HG03354 (cell line): ENCODE measurements around the gene TSPAN9.

Experiments
- ATAC-seq: cut with Tn5 transposase; IDR thresholded peaks from one replicate; pipeline ENCODE4 v1.9.1; 2021; ENCODE audit warnings: mild to moderate bottlenecking; ENCODE audit not compliant: unreplicated experiment, poor library complexity, severe bottlenecking

The TSPAN9 gene

GRCh38 chr12:3073438-3074250, 3.5 kb upstream of the TSPAN9 start:
- ATAC-seq = peak; percentile 59

GRCh38 chr12:3075315-3075714, 1.9 kb upstream of the TSPAN9 start:
- ATAC-seq = no peak

- ATAC-seq = no peak
Measured at GRCh38 chr12:3077572-3078081, 448 bp downstream of the TSPAN9 start.

GRCh38 chr12:3078086-3078820, 1.1 kb downstream of the TSPAN9 start:
- no peak for ATAC-seq

- ATAC-seq = no peak
Measured at GRCh38 chr12:3081091-3081490, 3.9 kb downstream of the TSPAN9 start.

- no peak for ATAC-seq
Measured at GRCh38 chr12:3081886-3082285, 4.7 kb downstream of the TSPAN9 start.

GRCh38 chr12:3083241-3083920, 6.2 kb downstream of the TSPAN9 start:
- ATAC-seq = no peak

- ATAC-seq = no peak
Measured at GRCh38 chr12:3083921-3084347, 6.8 kb downstream of the TSPAN9 start.

- ATAC-seq = no peak
Measured at GRCh38 chr12:3084742-3085141, 7.6 kb downstream of the TSPAN9 start.

GRCh38 chr12:3085341-3086139, 8.4 kb downstream of the TSPAN9 start:
- no peak for ATAC-seq

- ATAC-seq = no peak
Measured at GRCh38 chr12:3086211-3086610, 9.0 kb downstream of the TSPAN9 start.

- no peak for ATAC-seq
Measured at GRCh38 chr12:3086729-3087323, 9.6 kb downstream of the TSPAN9 start.

GRCh38 chr12:3087758-3088650, 10.8 kb downstream of the TSPAN9 start:
- ATAC-seq = no peak

- ATAC-seq = no peak
Measured at GRCh38 chr12:3089588-3089987, 12.4 kb downstream of the TSPAN9 start.

GRCh38 chr12:3090240-3091037, 13.3 kb downstream of the TSPAN9 start:
- no peak for ATAC-seq

GRCh38 chr12:3091038-3091319, 13.8 kb downstream of the TSPAN9 start:
- no peak for ATAC-seq

- no peak for ATAC-seq
Measured at GRCh38 chr12:3091382-3092241, 14.4 kb downstream of the TSPAN9 start.
